Measurements from ENCODE around the gene LTBR.
"Not testable (repeated sequence)": the region's sequence is repeated elsewhere in the genome, so short reads cannot be mapped to it uniquely, and the experiment has no call there.

LTBR gene

GRCh38 chr12:6423267-6424007, 39.5 kb downstream of the LTBR start:
- peak; percentile 91 for TF ChIP-seq CTCF (IDR thresholded peaks at IDR 0.05)
- Histone ChIP-seq H3K36me3 (no peaks in the 10 kb centered on the region), H3K27ac (peak overlapping the region; percentile 49), H3K27me3 (no peaks in the 10 kb centered on the region), H3K9me3 (no peaks in the 10 kb centered on the region), H3K4me3 (ENCODE audit: low read depth in 1 of 2, low read length in 1 of 2) (no peak overlapping the region), H3K4me1 (ENCODE audit: control insufficient read depth in 1 of 2, insufficient read depth in 1 of 2, low read depth in 1 of 2, low read length in 1 of 2) (peaks cover 19 to 36% of the 10 kb centered on the region in 2 experiments)

GRCh38 chr12:6424008-6424347, 40.0 kb downstream of the LTBR start:
- no peaks in the 10 kb centered on the region for H3K9me3 ChIP-seq
- no peak overlapping the region for H3K4me3 ChIP-seq (ENCODE audit: low read depth in 1 of 2, low read length in 1 of 2)
- no peaks in the 10 kb centered on the region for H3K27me3 ChIP-seq
- peak overlapping the region; percentile 49 for H3K27ac ChIP-seq
- no peak for TF ChIP-seq CTCF (IDR thresholded peaks at IDR 0.05)
- no peaks in the 10 kb centered on the region for H3K36me3 ChIP-seq
- H3K4me1 ChIP-seq (ENCODE audit: control insufficient read depth in 1 of 2, insufficient read depth in 1 of 2, low read depth in 1 of 2, low read length in 1 of 2), result peaks cover 19 to 36% of the 10 kb centered on the region in 2 experiments

- Histone ChIP-seq H3K4me1 (ENCODE audit: control insufficient read depth in 1 of 2, insufficient read depth in 1 of 2, low read depth in 1 of 2, low read length in 1 of 2) (peaks cover 19 to 37% of the 10 kb centered on the region in 2 experiments), H3K27ac (peak overlapping the region; percentile 79), H3K9me3 (no peaks in the 10 kb centered on the region), H3K27me3 (no peaks in the 10 kb centered on the region), H3K36me3 (no peaks in the 10 kb centered on the region), H3K4me3 (ENCODE audit: low read depth in 1 of 2, low read length in 1 of 2) (no peak overlapping the region)
- no peak for TF ChIP-seq CTCF (IDR thresholded peaks at IDR 0.05)
Observed at GRCh38 chr12:6424866-6425265, 40.9 kb downstream of the LTBR start.

GRCh38 chr12:6425590-6426531, 41.9 kb downstream of the LTBR start:
- Histone ChIP-seq H3K27me3 (no peaks in the 10 kb centered on the region), H3K9me3 (no peaks in the 10 kb centered on the region), H3K4me3 (ENCODE audit: low read depth in 1 of 2, low read length in 1 of 2) (peak overlapping the region; percentile 18 to 20), H3K4me1 (ENCODE audit: control insufficient read depth in 1 of 2, insufficient read depth in 1 of 2, low read depth in 1 of 2, low read length in 1 of 2) (peaks cover 28 to 47% of the 10 kb centered on the region in 2 experiments), H3K36me3 (no peaks in the 10 kb centered on the region), H3K27ac (peak overlapping the region; percentile 79)
- no peak for TF ChIP-seq CTCF (IDR thresholded peaks at IDR 0.05)

GRCh38 chr12:6426882-6427671, 43.1 kb downstream of the LTBR start:
- Histone ChIP-seq H3K27me3 (no peaks in the 10 kb centered on the region), H3K4me3 (ENCODE audit: low read depth in 1 of 2, low read length in 1 of 2) (no peak overlapping the region), H3K27ac (peak overlapping the region; percentile 79), H3K36me3 (no peaks in the 10 kb centered on the region), H3K4me1 (ENCODE audit: control insufficient read depth in 1 of 2, insufficient read depth in 1 of 2, low read depth in 1 of 2, low read length in 1 of 2) (peaks cover 29 to 52% of the 10 kb centered on the region in 2 experiments), H3K9me3 (no peaks in the 10 kb centered on the region)
- TF ChIP-seq CTCF (IDR thresholded peaks at IDR 0.05), result no peak

GRCh38 chr12:6427796-6428195, 43.8 kb downstream of the LTBR start:
- H3K4me3 ChIP-seq (ENCODE audit: low read depth in 1 of 2, low read length in 1 of 2); H3K27ac ChIP-seq; H3K27me3 ChIP-seq; H3K9me3 ChIP-seq; H3K36me3 ChIP-seq: not testable (repeated sequence)
- peaks cover 29 to 52% of the 10 kb centered on the region in 2 experiments for H3K4me1 ChIP-seq (ENCODE audit: control insufficient read depth in 1 of 2, insufficient read depth in 1 of 2, low read depth in 1 of 2, low read length in 1 of 2)
